ENCODE data around the gene EPHB1.
"Not testable (repeated sequence)": the region's sequence is repeated elsewhere in the genome, so short reads cannot be mapped to it uniquely, and the experiment has no call there.

EPHB1 gene

DNA sequence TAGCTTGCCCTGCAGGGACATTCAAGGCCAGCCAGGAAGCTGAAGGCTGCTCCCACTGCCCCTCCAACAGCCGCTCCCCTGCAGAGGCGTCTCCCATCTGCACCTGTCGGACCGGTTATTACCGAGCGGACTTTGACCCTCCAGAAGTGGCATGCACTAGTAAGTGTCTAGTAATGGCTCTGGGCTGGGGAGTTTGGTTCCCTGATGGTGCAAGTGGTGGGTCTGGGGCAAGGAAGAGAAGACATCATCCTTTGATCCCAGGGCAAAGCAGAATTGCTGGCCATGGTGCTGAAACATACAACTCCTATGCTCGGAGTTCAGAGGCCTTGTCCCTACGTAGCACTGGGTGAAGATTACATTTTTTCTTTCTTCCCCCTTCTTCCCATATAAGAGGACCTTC is 311.4 kb downstream of the EPHB1 start:
- peak; percentile 23 to 62 for DNase-seq (ENCODE audit: low read depth in 1 of 2, low spot score in 1 of 2)
- in situ Hi-C loops (cut with HindIII; ENCODE audit: low pct_unique_long_range_greater_than_20kb, low sequenced_read_pairs): no loop called here
- no peak for TF ChIP-seq JUND (IDR thresholded peaks at IDR 0.05; ENCODE audit: low read depth)

GRCh38 chr3:135107043-135107442 is 312.0 kb downstream of the EPHB1 start:
- TF ChIP-seq JUND (IDR thresholded peaks at IDR 0.05; ENCODE audit: low read depth): no peak
- in situ Hi-C loops (cut with HindIII; ENCODE audit: low pct_unique_long_range_greater_than_20kb, low sequenced_read_pairs): no loop called here

DNA sequence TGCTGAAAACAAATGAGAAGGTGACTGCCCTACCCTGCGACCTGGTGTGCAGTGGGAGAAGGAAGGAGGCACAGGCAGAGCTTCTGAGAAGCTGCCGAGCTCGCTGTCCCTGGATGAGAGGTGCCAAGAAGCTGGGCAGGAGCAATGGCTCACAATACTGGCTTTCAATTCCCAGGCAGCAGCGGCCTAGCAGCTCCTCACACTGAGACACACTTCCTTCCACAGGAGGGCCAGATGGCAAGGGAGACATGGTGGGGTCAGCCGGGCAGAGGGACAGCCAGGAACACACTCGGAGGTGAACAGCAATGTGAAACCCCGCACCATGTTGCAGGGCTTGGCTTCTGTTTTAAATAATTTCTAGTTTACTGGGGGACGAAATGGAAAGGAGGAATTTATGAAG is 314.6 kb downstream of the EPHB1 start:
- DNase-seq (ENCODE audit: low read depth in 1 of 2, low spot score in 1 of 2): no peak
- TF ChIP-seq JUND (IDR thresholded peaks at IDR 0.05; ENCODE audit: low read depth): no peak
- in situ Hi-C loops (cut with HindIII; ENCODE audit: low pct_unique_long_range_greater_than_20kb, low sequenced_read_pairs): no loop called here

More at GRCh38 chr3:135107043-135107442, 312.0 kb downstream of the EPHB1 start:
- no peak for DNase-seq (ENCODE audit: low read depth in 1 of 2, low spot score in 1 of 2)

GRCh38 chr3:135114551-135114950 is 319.5 kb downstream of the EPHB1 start:
- in situ Hi-C loops (cut with HindIII; ENCODE audit: low pct_unique_long_range_greater_than_20kb, low sequenced_read_pairs); DNase-seq (ENCODE audit: low read depth in 1 of 2, low spot score in 1 of 2): not testable (repeated sequence)

DNA sequence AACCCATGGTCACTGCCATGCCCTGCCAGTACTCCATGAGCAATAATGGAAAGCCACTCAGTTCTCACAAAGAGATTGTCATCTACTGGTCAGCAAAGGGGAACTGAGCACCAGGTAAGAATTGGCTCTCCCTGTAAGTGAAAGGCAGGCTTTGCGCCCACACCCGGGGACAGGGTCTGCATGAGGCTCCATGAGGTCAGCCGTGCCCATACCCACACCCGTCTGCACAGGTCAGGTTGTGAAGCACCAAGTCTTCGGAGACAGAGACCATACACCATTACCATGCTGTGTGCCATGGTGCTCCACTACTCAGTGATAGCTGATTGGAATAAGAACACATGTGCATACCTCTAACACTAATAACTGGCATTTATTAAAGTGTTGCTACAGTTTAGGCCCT is 322.9 kb downstream of the EPHB1 start:
- DNase-seq (ENCODE audit: low read depth in 1 of 2, low spot score in 1 of 2): no peak
- no peak for TF ChIP-seq JUND (IDR thresholded peaks at IDR 0.05; ENCODE audit: low read depth)
- in situ Hi-C loops (cut with HindIII; ENCODE audit: low pct_unique_long_range_greater_than_20kb, low sequenced_read_pairs): no loop called here

DNA sequence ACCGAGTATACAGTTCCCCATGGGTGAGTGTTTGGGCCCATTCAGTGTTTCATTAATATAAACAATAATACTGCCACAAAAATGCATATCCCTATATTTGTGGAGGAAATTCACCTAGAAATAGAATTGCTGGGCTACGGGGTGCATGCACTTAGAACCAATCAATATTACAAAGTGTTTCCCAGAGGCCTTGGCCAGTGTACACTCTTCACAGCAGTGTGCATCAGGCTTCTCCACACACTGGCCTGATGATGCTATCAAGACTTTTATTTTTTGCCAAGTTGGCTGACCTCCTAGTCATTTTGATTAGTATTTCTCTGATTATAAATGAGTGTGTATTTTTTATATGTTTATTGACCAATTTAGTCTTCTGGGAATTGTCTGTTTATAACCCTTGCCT is 323.7 kb downstream of the EPHB1 start:
- DNase-seq (ENCODE audit: low read depth in 1 of 2, low spot score in 1 of 2): no peak
- in situ Hi-C loops (cut with HindIII; ENCODE audit: low pct_unique_long_range_greater_than_20kb, low sequenced_read_pairs): no loop called here
- no peak for TF ChIP-seq JUND (IDR thresholded peaks at IDR 0.05; ENCODE audit: low read depth)

GRCh38 chr3:135125171-135125801 is 330.2 kb downstream of the EPHB1 start:
- in situ Hi-C loops (cut with HindIII; ENCODE audit: low pct_unique_long_range_greater_than_20kb, low sequenced_read_pairs): no loop called here
- DNase-seq (ENCODE audit: low read depth in 1 of 2, low spot score in 1 of 2): peak; percentile 38 to 64
- TF ChIP-seq JUND (IDR thresholded peaks at IDR 0.05; ENCODE audit: low read depth): no peak

- no peak for TF ChIP-seq JUND (IDR thresholded peaks at IDR 0.05; ENCODE audit: low read depth)
- no peak for DNase-seq (ENCODE audit: low read depth in 1 of 2, low spot score in 1 of 2)
- in situ Hi-C loops (cut with HindIII; ENCODE audit: low pct_unique_long_range_greater_than_20kb, low sequenced_read_pairs): no loop called here
Observed at GRCh38 chr3:135127946-135128470, 332.9 kb downstream of the EPHB1 start.

DNA sequence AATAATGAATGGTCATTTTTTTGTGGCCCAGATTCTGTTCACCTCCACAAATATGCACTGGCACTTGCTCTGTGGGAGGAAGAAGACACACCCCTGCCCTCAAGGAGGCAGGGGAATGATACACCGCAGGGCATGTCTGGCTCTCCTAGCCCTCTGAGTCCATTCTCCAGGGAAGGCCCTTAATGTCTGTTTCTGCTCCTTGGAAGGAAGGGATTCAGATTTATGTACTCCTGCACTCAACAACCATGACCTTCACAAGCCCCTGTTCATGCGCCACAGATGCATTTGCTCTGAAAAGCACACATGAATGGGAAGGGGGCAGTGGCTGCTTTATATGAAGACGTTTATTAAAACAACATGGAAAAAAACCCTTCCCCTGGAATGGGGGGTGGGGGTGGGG is 333.8 kb downstream of the EPHB1 start:
- TF ChIP-seq JUND (IDR thresholded peaks at IDR 0.05; ENCODE audit: low read depth): no peak
- DNase-seq (ENCODE audit: low read depth in 1 of 2, low spot score in 1 of 2): no peak
- in situ Hi-C loops (cut with HindIII; ENCODE audit: low pct_unique_long_range_greater_than_20kb, low sequenced_read_pairs): no loop called here

DNA sequence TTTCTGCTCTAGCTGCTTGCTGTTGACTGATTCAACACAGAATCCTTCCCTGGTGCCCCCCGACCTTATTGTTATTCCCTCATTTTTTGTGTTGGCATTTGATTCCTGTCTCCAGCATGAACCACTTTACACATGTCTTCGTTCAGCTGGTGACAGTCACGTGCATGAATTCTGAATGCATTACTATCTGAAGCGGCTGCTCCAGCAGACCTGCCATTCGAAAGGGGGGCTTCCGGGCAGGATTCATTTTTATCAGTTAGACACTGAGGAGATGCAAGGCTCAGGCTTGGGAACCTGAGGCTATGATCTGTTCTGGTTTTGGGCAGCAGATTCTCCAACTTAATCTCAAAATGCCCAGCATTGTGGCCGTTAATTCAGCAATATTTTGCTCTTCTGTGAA is 336.2 kb downstream of the EPHB1 start:
- no peak for DNase-seq (ENCODE audit: low read depth in 1 of 2, low spot score in 1 of 2)
- no peak for TF ChIP-seq JUND (IDR thresholded peaks at IDR 0.05; ENCODE audit: low read depth)
- in situ Hi-C loops (cut with HindIII; ENCODE audit: low pct_unique_long_range_greater_than_20kb, low sequenced_read_pairs): no loop called here

DNA sequence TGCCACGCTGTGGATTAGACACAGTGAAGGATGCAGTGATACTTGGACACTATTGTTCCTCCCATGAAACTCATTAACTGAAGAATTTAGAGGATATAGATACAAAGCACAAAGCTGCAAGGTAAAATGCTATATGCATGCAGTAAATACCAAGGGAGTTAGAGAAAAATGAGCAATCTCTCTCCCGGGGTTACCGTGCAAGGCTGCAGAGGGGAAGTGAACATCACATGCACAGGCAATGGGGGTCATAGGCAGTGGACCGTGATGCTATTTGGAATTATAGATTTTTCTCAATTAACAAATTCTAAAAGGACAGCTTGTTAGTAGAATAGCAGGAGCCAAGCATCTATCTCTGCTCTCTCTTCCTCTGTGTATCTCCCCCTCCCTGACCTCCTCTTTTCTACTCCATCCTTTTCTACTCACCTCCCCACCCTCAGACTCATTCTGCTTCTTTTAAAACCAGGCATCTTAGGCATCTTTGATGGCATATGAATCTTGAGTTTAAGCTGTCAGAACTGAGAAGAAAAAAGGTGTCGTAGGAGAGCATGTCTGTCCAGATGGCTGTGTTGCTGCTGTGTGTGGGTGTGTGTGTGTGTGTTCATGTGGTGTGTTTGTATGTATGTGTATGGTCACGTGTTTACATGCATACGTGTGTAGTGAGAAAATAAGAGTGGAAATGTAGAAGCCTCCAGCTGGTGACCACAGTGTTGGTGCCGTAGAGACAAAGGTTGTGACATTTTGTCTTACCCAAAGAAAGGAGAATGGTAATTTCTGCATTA is 339.0 kb downstream of the EPHB1 start:
- in situ Hi-C loops (cut with HindIII; ENCODE audit: low pct_unique_long_range_greater_than_20kb, low sequenced_read_pairs): no loop called here

DNA sequence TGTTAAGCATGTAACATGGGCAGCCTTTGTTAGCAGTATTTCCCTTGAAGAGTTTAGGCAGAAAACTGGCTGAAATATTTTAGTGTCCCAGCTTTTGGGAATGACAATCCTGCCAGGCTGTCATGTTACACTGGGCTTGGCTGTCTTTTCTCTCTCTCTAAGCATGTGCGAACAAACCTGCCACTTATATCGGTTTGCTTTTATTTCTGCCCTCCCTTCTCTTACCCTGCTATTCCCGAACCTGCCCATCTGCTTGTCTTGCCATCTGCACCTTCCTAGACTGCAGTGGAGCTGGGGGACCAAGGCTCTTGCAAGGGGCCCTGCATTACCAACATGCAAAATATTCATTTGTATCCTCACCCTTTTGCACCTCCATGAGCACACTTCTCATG is 339.6 kb downstream of the EPHB1 start:
- DNase-seq (ENCODE audit: low read depth in 1 of 2, low spot score in 1 of 2): no peak
- TF ChIP-seq JUND (IDR thresholded peaks at IDR 0.05; ENCODE audit: low read depth): no peak
- in situ Hi-C loops (cut with HindIII; ENCODE audit: low pct_unique_long_range_greater_than_20kb, low sequenced_read_pairs): no loop called here

More for the DNA sequence above, 339.0 kb downstream of the EPHB1 start:
- no peak for DNase-seq (ENCODE audit: low read depth in 1 of 2, low spot score in 1 of 2)
- no peak for TF ChIP-seq JUND (IDR thresholded peaks at IDR 0.05; ENCODE audit: low read depth)

DNA sequence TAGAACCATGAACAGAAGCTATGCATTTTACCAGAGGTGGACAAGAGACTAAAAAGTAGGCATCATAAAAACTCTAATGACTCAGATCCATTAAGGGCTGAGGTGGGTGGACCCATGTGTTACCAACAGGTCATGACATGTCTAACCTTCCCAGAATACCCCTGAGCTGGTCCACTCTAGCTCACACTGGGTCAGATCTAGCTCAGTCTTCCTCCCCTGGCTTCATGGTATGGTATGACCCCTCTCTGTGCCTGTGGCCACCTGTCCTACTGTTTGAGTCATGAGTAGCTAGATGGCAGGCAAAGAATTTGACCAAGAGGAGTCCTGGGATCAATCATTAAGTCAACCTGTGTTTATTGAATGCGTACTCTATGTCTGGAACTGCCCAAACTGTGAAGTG is 340.4 kb downstream of the EPHB1 start:
- in situ Hi-C loops (cut with HindIII; ENCODE audit: low pct_unique_long_range_greater_than_20kb, low sequenced_read_pairs): no loop called here
- no peak for DNase-seq (ENCODE audit: low read depth in 1 of 2, low spot score in 1 of 2)
- no peak for TF ChIP-seq JUND (IDR thresholded peaks at IDR 0.05; ENCODE audit: low read depth)
